H1 (cell line): ENCODE measurements around the gene TCP11. TPM values are rescaled to one million over a fixed set of nuclear protein-coding genes. Genes with fewer than 3 reads are reported as not detected.

Experiments used
- CTCF ChIA-PET: fragments of 300-600 bp; sonication (Branson Sonifier 250); formaldehyde crosslinking; loops from one replicate; lab custom pipeline; 2021; ENCODE audit not compliant: partially characterized antibody; lab: Charles Lee
- POLR2A ChIA-PET: fragments of 300-600 bp; sonication (Branson Sonifier 250); formaldehyde crosslinking; loops from one replicate; lab custom pipeline; 2021; ENCODE audit warnings: inconsistent platforms; ENCODE audit not compliant: partially characterized antibody; lab: Charles Lee
- DNase-seq, 2 experiments: peaks; one replicate each; pipeline versions ENCODE4 v3.0.0 to v3.0.0-alpha.2; 2010 to 2022; ENCODE audit warnings: low spot score in 2 of 2, low read depth in 1 of 2, mixed read lengths in 1 of 2
- FAIRE-seq: peaks from 2 replicates; lab custom pipeline; 2011; peaks lifted over from hg19 to GRCh38; lab: Jason Lieb, UNC
- H2AFZ ChIP-seq: 2 replicates; pipeline ENCODE4 v1.8.1; 2012; ENCODE audit warnings: low read length, inconsistent platforms
- H2AK5ac ChIP-seq: 2 replicates; pipeline ENCODE4 v1.6.1; 2013; ENCODE audit warnings: low read depth, low read length
- H2BK120ac ChIP-seq: replicated peaks from 2 replicates; pipeline ENCODE3; 2013; ENCODE audit warnings: low read depth, low read length, inconsistent platforms
- H2BK12ac ChIP-seq: 2 replicates; pipeline ENCODE4 v1.6.1; 2013; ENCODE audit warnings: low read depth, low read length
- H2BK15ac ChIP-seq: 2 replicates; pipeline ENCODE4 v1.6.1; 2013; ENCODE audit warnings: low read length
- H2BK20ac ChIP-seq: 2 replicates; pipeline ENCODE4 v1.6.1; 2013; ENCODE audit warnings: low read length
- H2BK5ac ChIP-seq: 2 replicates; pipeline ENCODE4 v1.6.1; 2013; ENCODE audit warnings: low read depth, low read length
- H3K14ac ChIP-seq: 2 replicates; pipeline ENCODE4 v1.6.1; 2013; ENCODE audit warnings: inconsistent platforms; ENCODE audit not compliant: insufficient read length
- H3K18ac ChIP-seq: 2 replicates; pipeline ENCODE4 v1.6.1; 2013; ENCODE audit warnings: low read length; ENCODE audit errors: extremely low read depth
- H3K23ac ChIP-seq: 2 replicates; pipeline ENCODE4 v1.6.1; 2013; ENCODE audit warnings: inconsistent platforms; ENCODE audit not compliant: insufficient read length
- H3K23me2 ChIP-seq: 2 replicates; pipeline ENCODE4 v1.6.1; 2013; ENCODE audit warnings: low read depth, low read length
- H3K27ac ChIP-seq: 2 replicates; pipeline ENCODE4 v1.6.1; 2011; ENCODE audit warnings: low read depth, low read length, inconsistent platforms
- H3K27me3 ChIP-seq, 4 experiments: replicated peaks in 1 of 4; 1 replicate in 1 of 4; 2 replicates in 3 of 4; pipeline versions ENCODE4 v1.6.1 to v1.8.1; 2011 to 2013; ENCODE audit warnings: low read length in 3 of 4, mild to moderate bottlenecking in 3 of 4, inconsistent platforms in 2 of 4, mixed read lengths in 2 of 4, moderate library complexity in 1 of 4; ENCODE audit not compliant: control insufficient read depth in 3 of 4, insufficient read depth in 3 of 4; ENCODE audit errors: extremely low read depth in 1 of 4
- H3K36me3 ChIP-seq, 4 experiments: 2 replicates each; pipeline versions ENCODE4 v1.6.1 to v1.8.1; 2011 to 2013; ENCODE audit warnings: mild to moderate bottlenecking in 4 of 4, low read length in 3 of 4, moderate library complexity in 2 of 4, control low read depth in 1 of 4, inconsistent platforms in 1 of 4; ENCODE audit not compliant: insufficient read depth in 4 of 4, control insufficient read depth in 2 of 4
- H3K4ac ChIP-seq: replicated peaks from 2 replicates; pipeline ENCODE3; 2013; ENCODE audit warnings: low read length, low read depth, mixed read lengths, inconsistent platforms; ENCODE audit not compliant: insufficient read length
- H3K4me1 ChIP-seq, 4 experiments: replicated peaks in 1 of 4; 1 replicate in 1 of 4; 2 replicates in 3 of 4; pipeline versions ENCODE4 v1.6.1 to v1.8.1; 2011 to 2013; ENCODE audit warnings: low read length in 3 of 4, inconsistent platforms in 2 of 4, mixed read lengths in 1 of 4; ENCODE audit not compliant: insufficient read depth in 4 of 4, control insufficient read depth in 3 of 4
- H3K4me2 ChIP-seq, 2 experiments: 2 replicates each; pipeline versions ENCODE4 v1.6.1 to v1.8.1; 2011 to 2013; ENCODE audit warnings: low read depth in 2 of 2, low read length in 2 of 2, control low read depth in 1 of 2, inconsistent platforms in 1 of 2, mild to moderate bottlenecking in 1 of 2; ENCODE audit not compliant: insufficient read depth in 1 of 2
- H3K4me3 ChIP-seq, 4 experiments: fragments of 200-600, 300-600 bp in 1 of 4; sonication (generic), shearing (Covaris generic), sonication (Bioruptor Twin) in 1 of 4; 2 replicates each; pipeline versions ENCODE4 v1.5.1 to v1.8.1; 2011 to 2016; ENCODE audit warnings: low read length in 4 of 4, low read depth in 3 of 4, control low read depth in 2 of 4, inconsistent platforms in 2 of 4, mild to moderate bottlenecking in 2 of 4, mixed read lengths in 1 of 4, moderate library complexity in 1 of 4; ENCODE audit not compliant: insufficient read depth in 2 of 4; ENCODE audit errors: extremely low read depth in 1 of 4
- H3K56ac ChIP-seq: replicated peaks from 2 replicates; pipeline ENCODE3; 2013; ENCODE audit warnings: low read depth, mild to moderate bottlenecking, mixed read lengths, low read length, inconsistent platforms; ENCODE audit not compliant: insufficient read length
- H3K79me1 ChIP-seq: 2 replicates; pipeline ENCODE4 v1.6.1; 2013; ENCODE audit warnings: low read depth, low read length, control low read depth
- H3K79me2 ChIP-seq, 2 experiments: 2 replicates each; pipeline versions ENCODE4 v1.6.1 to v1.8.1; 2012 to 2013; ENCODE audit warnings: low read length in 2 of 2, mild to moderate bottlenecking in 2 of 2, inconsistent platforms in 1 of 2; ENCODE audit not compliant: insufficient read depth in 2 of 2, control insufficient read depth in 1 of 2
- H3K9ac ChIP-seq, 4 experiments: replicated peaks in 1 of 4; 1 replicate in 1 of 4; 2 replicates in 3 of 4; pipeline versions ENCODE4 v1.6.1 to v1.8.1; 2011 to 2013; ENCODE audit warnings: low read depth in 3 of 4, low read length in 3 of 4, control low read depth in 2 of 4, mild to moderate bottlenecking in 2 of 4, moderate library complexity in 2 of 4, inconsistent platforms in 1 of 4; ENCODE audit errors: extremely low read depth in 1 of 4
- H3K9me3 ChIP-seq, 2 experiments: 2 replicates each; pipeline versions ENCODE4 v1.6.1 to v1.8.1; 2012 to 2013; ENCODE audit warnings: mild to moderate bottlenecking in 2 of 2, moderate library complexity in 2 of 2, control low read depth in 1 of 2, inconsistent platforms in 1 of 2, low read depth in 1 of 2, low read length in 1 of 2, mixed read lengths in 1 of 2; ENCODE audit not compliant: insufficient read depth in 2 of 2
- H4K20me1 ChIP-seq, 2 experiments: replicated peaks in 1 of 2; 2 replicates each; pipeline versions ENCODE3 to v1.8.1; 2011 to 2013; ENCODE audit warnings: inconsistent platforms in 2 of 2, low read length in 2 of 2, mild to moderate bottlenecking in 1 of 2; ENCODE audit not compliant: insufficient read depth in 2 of 2, control insufficient read depth in 1 of 2
- H4K5ac ChIP-seq: 2 replicates; pipeline ENCODE4 v1.6.1; 2013; ENCODE audit warnings: low read length, low read depth, mixed read lengths, inconsistent platforms; ENCODE audit not compliant: insufficient read length
- H4K8ac ChIP-seq: 2 replicates; pipeline ENCODE4 v1.8.0; 2013; ENCODE audit warnings: mild to moderate bottlenecking, moderate library complexity, low read length, inconsistent platforms; ENCODE audit not compliant: insufficient read depth; ENCODE audit errors: extremely low read depth
- H4K91ac ChIP-seq: replicated peaks from 2 replicates; pipeline ENCODE3; 2013; ENCODE audit warnings: low read length, mixed read lengths, inconsistent platforms; ENCODE audit not compliant: insufficient read length
- ASH2L ChIP-seq: fragments of 200-600, 300-600 bp; sonication (generic); IDR thresholded peaks from one replicate; pipeline ENCODE4 v1.7.1; 2017; ENCODE audit warnings: low read length
- CBX5 ChIP-seq: fragments of 300-800, 300-1000 bp; sonication (generic); IDR thresholded peaks from 2 replicates; pipeline ENCODE4 v1.7.1; 2016; ENCODE audit warnings: antibody characterized with exemption, low read length, low read depth
- CHD1 ChIP-seq: IDR thresholded peaks from 2 replicates; pipeline ENCODE4 v1.6.1; 2012; ENCODE audit warnings: low read depth, low read length, improper control_type of control experiment
- CTBP2 ChIP-seq: IDR thresholded peaks from 2 replicates; pipeline ENCODE4 v1.7.0; 2011; ENCODE audit warnings: borderline replicate concordance, mild to moderate bottlenecking, moderate library complexity, mixed read lengths, low read length; ENCODE audit not compliant: insufficient read depth, insufficient read length
- FOSL1 ChIP-seq: IDR thresholded peaks from 2 replicates; pipeline ENCODE4 v1.6.1; 2011; ENCODE audit warnings: mild to moderate bottlenecking, low read depth, low read length, moderate library complexity; ENCODE audit not compliant: insufficient read depth
- SAP30 ChIP-seq: fragments of 300-600 bp; sonication (generic); IDR thresholded peaks from 2 replicates; pipeline ENCODE4 v1.7.1; 2012; ENCODE audit warnings: low read length, moderate library complexity, mild to moderate bottlenecking, inconsistent platforms; ENCODE audit not compliant: insufficient read depth, insufficient replicate concordance
- SP1 ChIP-seq: IDR thresholded peaks from 2 replicates; pipeline ENCODE4 v1.6.1; 2011; ENCODE audit warnings: low read depth, low read length
- SP2 ChIP-seq: IDR thresholded peaks from 2 replicates; pipeline ENCODE4 v1.6.1; 2012; ENCODE audit warnings: mild to moderate bottlenecking, low read length, inconsistent platforms
- SRF ChIP-seq: IDR thresholded peaks from 2 replicates; pipeline ENCODE4 v1.6.1; 2011; ENCODE audit warnings: mild to moderate bottlenecking, low read depth, low read length, moderate library complexity
- SUZ12 ChIP-seq: fragments of 200-600 bp; sonication (generic); IDR thresholded peaks from 2 replicates; pipeline ENCODE4 v1.6.1; 2012; ENCODE audit warnings: mild to moderate bottlenecking, inconsistent platforms, low read length, moderate library complexity, mixed read lengths
- TCF12 ChIP-seq: IDR thresholded peaks from 2 replicates; pipeline ENCODE4 v1.6.1; 2011; ENCODE audit warnings: low read depth, mild to moderate bottlenecking, low read length
- TEAD4 ChIP-seq: IDR thresholded peaks from 2 replicates; pipeline ENCODE4 v1.6.1; 2012; ENCODE audit warnings: low read depth, low read length, inconsistent platforms, mixed read lengths
- WGBS, 2 experiments: shearing (Covaris generic) in 1 of 2; methylation state at CpG; one replicate each; pipeline versions ENCODE4 v1.1.6 to v1.1.7; 2013 to 2015; ENCODE audit warnings: low lambda C conversion rate in 2 of 2, mixed read lengths in 2 of 2, inconsistent platforms in 1 of 2, low coverage in 1 of 2, missing lambda C conversion rate in 1 of 2; ENCODE audit not compliant: insufficient replicate concordance in 2 of 2, insufficient coverage in 1 of 2, insufficient read length in 1 of 2; ENCODE audit errors: extremely low coverage in 1 of 2, missing lambda C conversion rate in 1 of 2; 5-methylcytosine and 5-hydroxymethylcytosine counted together
- polyA plus RNA-seq, 7 experiments: library from polyadenylated mRNA; depleted of rRNA in 3 of 7; stranded (reverse) in 5 of 7; unstranded in 2 of 7; fragments of >200 nt in 5 of 7; fragments of 200-250 nt in 2 of 7; gene quantifications; 1 replicate in 5 of 7; 2 replicates in 1 of 7; 4 replicates in 1 of 7; pipeline versions ENCODE4 v1.2.1 to v1.2.3, GENCODE V29; 2011 to 2013; ENCODE audit warnings: missing spikeins in 2 of 7, mixed read lengths in 2 of 7
- total RNA-seq: library from RNA; stranded (reverse); fragmentation: NEBNext Ultra II Directional; extraction: Animal tissue kit (Norgen Biotek cat#: 25700); gene quantifications from 2 replicates; pipeline ENCODE4 v1.2.1, GENCODE V29; 2021

Gene TCP11
- total and polyA plus RNA-seq, 2 of the 8 experiments (the other 6 are each of a cell fraction or from before 2014, with no cell fraction given) = 0.11 TPM; not detected in 1

DNA sequence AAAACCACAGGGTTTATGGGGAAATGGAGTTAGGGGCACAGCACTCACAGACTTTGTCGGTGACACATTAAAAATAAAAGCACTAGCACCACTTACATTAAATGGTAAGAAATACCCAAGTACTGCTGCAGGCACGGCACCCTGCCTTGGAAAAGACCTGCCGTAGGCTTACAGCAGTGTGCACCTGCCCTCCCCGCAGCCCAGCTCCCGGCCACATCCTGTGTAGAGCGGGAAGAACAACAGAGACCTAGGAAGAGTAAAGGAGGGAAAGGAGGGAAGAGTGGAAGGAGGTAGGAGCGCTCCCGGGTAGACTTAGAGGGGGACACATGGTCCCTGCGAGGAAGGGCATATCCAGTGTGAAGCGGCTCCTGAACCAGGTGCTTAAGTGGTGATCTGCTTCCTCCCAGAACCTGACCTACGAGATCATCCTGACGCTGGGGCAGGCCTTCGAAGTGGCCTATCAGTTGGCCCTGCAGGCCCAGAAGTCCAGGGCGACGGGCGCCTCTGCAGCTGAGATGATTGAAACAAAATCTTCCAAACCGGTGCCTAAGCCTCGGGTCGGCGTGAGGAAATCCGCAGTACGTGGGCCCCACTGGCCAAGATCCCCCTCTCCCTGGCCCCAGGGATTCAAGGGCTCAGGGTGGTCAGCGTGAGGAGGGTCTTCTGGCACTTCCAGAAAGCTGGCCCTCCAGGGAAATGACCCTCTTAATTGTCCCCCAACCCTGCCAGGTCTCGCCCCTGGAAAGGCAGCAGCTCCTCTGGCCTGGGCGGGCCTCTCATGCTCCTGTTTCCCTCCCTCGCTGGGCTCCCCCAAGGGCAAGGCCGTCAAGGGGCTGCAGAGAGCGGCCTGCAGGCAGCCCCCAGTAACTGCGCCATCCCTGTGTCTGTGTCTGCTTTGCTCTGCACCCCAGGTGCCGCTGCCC lies 55.5 kb downstream of the TCP11 start:
- no peak for FAIRE-seq
- Histone ChIP-seq H2BK12ac (no peak overlapping the region), H3K9ac (no peak overlapping the region), H3K23ac (no peak overlapping the region), H2BK20ac (no peak overlapping the region), H2BK120ac (no peak overlapping the region), H3K9me3 (no peaks in the 10 kb centered on the region), H2BK15ac (no peak overlapping the region), H4K8ac (no peak overlapping the region), H3K4me3 (no peak overlapping the region), H4K20me1 (peaks cover 0 to 3% of the 10 kb centered on the region in 2 experiments), H3K79me2 (no peaks in the 10 kb centered on the region), H2BK5ac (no peak overlapping the region; the same call in 1 of the 2 replicates), H3K4ac (no peak overlapping the region), H4K5ac (no peak overlapping the region), H3K36me3 (peaks cover 3 to 17% (median 9%) of the 10 kb centered on the region in 4 experiments; a peak in 6 of 8 replicates), H2AFZ (no peak overlapping the region), H3K4me1 (peaks cover 0 to 10% (median 4%) of the 10 kb centered on the region in 4 experiments; a peak in 4 of 7 replicates), H3K79me1 (no peaks in the 10 kb centered on the region), H3K23me2 (no peaks in the 10 kb centered on the region), H4K91ac (no peak overlapping the region), H3K27ac (no peak overlapping the region), H3K56ac (no peak overlapping the region), H3K18ac (no peak overlapping the region), H2AK5ac (no peak overlapping the region), H3K27me3 (no peaks in the 10 kb centered on the region), H3K4me2 (no peak overlapping the region), H3K14ac (no peak overlapping the region)
- CTCF ChIA-PET = interaction anchor here (0.6 to 3.4 kb wide), 6 partner anchors 8 to 105 kb away, joined by 3 to 13 read pairs (median 5); no protein-coding TSS in a partner anchor
- WGBS, 2 experiments = 94% methylated on average over 30 of the region's 30 CpGs; no CpG with 5 or more reads in 1 of the 2 experiments
- POLR2A ChIA-PET = no interaction called here
- DNase-seq = no peak
- TF ChIP-seq ASH2L (no peak), TEAD4 (no peak), CBX5 (no peak), CTBP2 (no peak), SP2 (no peak), TCF12 (no peak), SUZ12 (no peak), FOSL1 (no peak), CHD1 (no peak), SP1 (no peak), SAP30 (no peak), SRF (no peak)
